Tibial nerve (tissue), 4 donors: ENCODE measurements around the gene ZNF326. TPM values are rescaled to one million over a fixed set of nuclear protein-coding genes. Genes with fewer than 3 reads are reported as not detected.
A peak's percentile ranks its signal among the peaks of the same experiment; 100 is the strongest.

Experiments used
- DNase-seq, 2 donors: peaks; one replicate each; pipeline ENCODE4 v3.0.0-alpha.2; 2019; ENCODE audit warnings: low spot score in 2 of 2
- H3K27ac ChIP-seq, 4 donors: fragments of 200-600 bp; sonication (generic) in 3 of 4; one replicate each; pipeline ENCODE4 v1.5.1; 2017 to 2019; ENCODE audit warnings: mild to moderate bottlenecking in 1 of 4
- H3K27me3 ChIP-seq, 2 donors: fragments of 200-600 bp; sonication (generic) in 1 of 2; one replicate each; pipeline versions ENCODE4 v1.5.1 to v1.6.0; 2017 to 2019
- H3K36me3 ChIP-seq, 3 donors: fragments of 200-600 bp; sonication (generic); one replicate each; pipeline ENCODE4 v1.5.1; 2018 to 2019
- H3K4me1 ChIP-seq, 4 donors: fragments of 200-600 bp; sonication (generic) in 3 of 4; one replicate each; pipeline ENCODE4 v1.5.1; 2017 to 2019
- H3K4me3 ChIP-seq, 4 donors: fragments of 200-600 bp; sonication (generic) in 3 of 4; one replicate each; pipeline ENCODE4 v1.5.1; 2017 to 2019; ENCODE audit warnings: mild to moderate bottlenecking in 1 of 4, moderate library complexity in 1 of 4
- H3K9me3 ChIP-seq, 4 donors: fragments of 200-600 bp; sonication (generic) in 3 of 4; one replicate each; pipeline ENCODE4 v1.5.1; 2017 to 2019
- EP300 ChIP-seq, 2 donors: sonication (generic); formaldehyde crosslinking; IDR thresholded peaks; one replicate each; pipeline ENCODE4 v1.6.1; 2017; ENCODE audit warnings: antibody characterized with exemption in 2 of 2, mild to moderate bottlenecking in 1 of 2
- POLR2A ChIP-seq, 2 donors: fragments of 450-650 bp; IDR thresholded peaks; one replicate each; pipeline ENCODE4 v1.6.1; 2017; ENCODE audit warnings: antibody characterized with exemption in 2 of 2, mild to moderate bottlenecking in 2 of 2, moderate library complexity in 2 of 2
- WGBS, 2 donors: methylation state at CpG; one replicate each; pipeline ENCODE4 v1.1.5; 2018; 5-methylcytosine and 5-hydroxymethylcytosine counted together
- total RNA-seq, 4 donors: library from RNA; depleted of rRNA; stranded (reverse); fragments of >200 nt; gene quantifications; one replicate each; pipeline ENCODE4 v1.1.0, GENCODE V29; 2016
- TF ChIP-seq, protein P1 (sequence below), 5 experiments: fragments of 200-600 bp in 3 of 5; fragments of 450-650 bp in 2 of 5; sonication (generic) in 3 of 5; IDR thresholded peaks; one replicate each; pipeline ENCODE4 v1.5.1; 2016 to 2019; ENCODE audit warnings: antibody characterized with exemption in 5 of 5, mild to moderate bottlenecking in 3 of 5, moderate library complexity in 2 of 5

Gene ZNF326, protein sequence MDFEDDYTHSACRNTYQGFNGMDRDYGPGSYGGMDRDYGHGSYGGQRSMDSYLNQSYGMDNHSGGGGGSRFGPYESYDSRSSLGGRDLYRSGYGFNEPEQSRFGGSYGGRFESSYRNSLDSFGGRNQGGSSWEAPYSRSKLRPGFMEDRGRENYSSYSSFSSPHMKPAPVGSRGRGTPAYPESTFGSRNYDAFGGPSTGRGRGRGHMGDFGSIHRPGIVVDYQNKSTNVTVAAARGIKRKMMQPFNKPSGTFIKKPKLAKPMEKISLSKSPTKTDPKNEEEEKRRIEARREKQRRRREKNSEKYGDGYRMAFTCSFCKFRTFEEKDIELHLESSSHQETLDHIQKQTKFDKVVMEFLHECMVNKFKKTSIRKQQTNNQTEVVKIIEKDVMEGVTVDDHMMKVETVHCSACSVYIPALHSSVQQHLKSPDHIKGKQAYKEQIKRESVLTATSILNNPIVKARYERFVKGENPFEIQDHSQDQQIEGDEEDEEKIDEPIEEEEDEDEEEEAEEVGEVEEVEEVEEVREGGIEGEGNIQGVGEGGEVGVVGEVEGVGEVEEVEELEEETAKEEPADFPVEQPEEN
- 10 to 100 TPM; 16.5 to 27.4 (median 24.2) TPM for total RNA-seq

DNA sequence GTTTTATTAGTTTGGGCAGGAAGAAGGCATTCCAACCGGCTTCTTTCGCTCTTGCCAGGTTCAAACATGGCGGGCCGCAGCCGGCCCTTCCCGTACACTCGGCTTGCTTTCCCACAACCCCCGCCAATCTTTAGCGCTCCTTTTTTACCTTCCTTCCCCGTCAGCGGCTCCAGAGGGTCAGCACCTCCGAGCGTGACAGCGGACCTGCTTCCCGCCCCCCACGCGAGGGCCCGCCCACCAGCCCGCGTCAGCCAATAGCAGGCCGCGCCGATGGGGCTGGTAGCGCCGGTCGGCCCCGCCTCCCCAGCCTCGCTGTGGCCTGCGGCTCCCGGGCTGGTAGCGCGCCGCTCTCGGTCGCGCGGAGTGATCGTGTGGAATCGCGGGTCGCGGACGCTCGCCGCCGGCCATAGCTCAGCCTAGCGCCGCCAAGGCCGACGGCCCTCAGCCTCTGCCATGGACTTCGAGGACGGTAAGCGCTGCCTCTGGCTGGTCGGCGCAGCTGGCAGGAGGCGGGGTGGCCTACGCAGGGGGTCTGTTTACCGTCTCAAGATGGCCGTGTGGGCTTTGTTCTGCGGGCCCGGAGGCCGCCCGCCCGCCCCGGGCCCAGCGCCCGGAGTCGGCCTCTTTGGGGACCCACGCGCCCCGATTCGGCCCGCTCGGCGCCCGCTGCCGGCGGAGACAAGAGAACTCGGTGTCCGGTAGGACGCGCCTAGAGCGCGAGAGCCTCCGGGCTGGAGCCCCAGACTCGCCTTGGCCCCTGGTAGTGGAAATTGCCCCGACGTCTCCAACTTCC lies at the start of gene ZNF326:
ZNF326 (plus strand) TSS at position 306 of the 793 bp plus-strand sequence; CDS start at position 454, 148 bp downstream.
- peak within 1 kb of the TSS; percentile 56 to 77 (median 74) for H3K4me3 ChIP-seq
- TF ChIP-seq EP300 (IDR thresholded peaks at IDR 0.05): peak; percentile 43 to 99
- peak; percentile 95 to 99 for TF ChIP-seq POLR2A (IDR thresholded peaks at IDR 0.05)
- TF ChIP-seq, protein P1, sequence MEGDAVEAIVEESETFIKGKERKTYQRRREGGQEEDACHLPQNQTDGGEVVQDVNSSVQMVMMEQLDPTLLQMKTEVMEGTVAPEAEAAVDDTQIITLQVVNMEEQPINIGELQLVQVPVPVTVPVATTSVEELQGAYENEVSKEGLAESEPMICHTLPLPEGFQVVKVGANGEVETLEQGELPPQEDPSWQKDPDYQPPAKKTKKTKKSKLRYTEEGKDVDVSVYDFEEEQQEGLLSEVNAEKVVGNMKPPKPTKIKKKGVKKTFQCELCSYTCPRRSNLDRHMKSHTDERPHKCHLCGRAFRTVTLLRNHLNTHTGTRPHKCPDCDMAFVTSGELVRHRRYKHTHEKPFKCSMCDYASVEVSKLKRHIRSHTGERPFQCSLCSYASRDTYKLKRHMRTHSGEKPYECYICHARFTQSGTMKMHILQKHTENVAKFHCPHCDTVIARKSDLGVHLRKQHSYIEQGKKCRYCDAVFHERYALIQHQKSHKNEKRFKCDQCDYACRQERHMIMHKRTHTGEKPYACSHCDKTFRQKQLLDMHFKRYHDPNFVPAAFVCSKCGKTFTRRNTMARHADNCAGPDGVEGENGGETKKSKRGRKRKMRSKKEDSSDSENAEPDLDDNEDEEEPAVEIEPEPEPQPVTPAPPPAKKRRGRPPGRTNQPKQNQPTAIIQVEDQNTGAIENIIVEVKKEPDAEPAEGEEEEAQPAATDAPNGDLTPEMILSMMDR (IDR thresholded peaks at IDR 0.05): peak in 3 of 5 experiments; percentile 6 to 41 (median 12)
- H3K36me3 ChIP-seq: peaks cover 0 to under 1% (median 0%) of the 10 kb centered on the region in 3 donors

GRCh38 chr1:89945852-89946476 lies 48.9 kb upstream of the ZNF326 start:
- Histone ChIP-seq H3K27ac (no peak overlapping the region), H3K27me3 (no peaks in the 10 kb centered on the region), H3K9me3 (no peaks in the 10 kb centered on the region), H3K4me3 (no peak overlapping the region), H3K4me1 (peaks cover 0 to 17% (median 5%) of the 10 kb centered on the region in 4 donors), H3K36me3 (no peaks in the 10 kb centered on the region)
- DNase-seq: no peak
- 87 to 93% methylated on average over 5 of the region's 5 CpGs for WGBS, 2 donors
- TF ChIP-seq POLR2A (IDR thresholded peaks at IDR 0.05) (no peak), EP300 (IDR thresholded peaks at IDR 0.05) (no peak)
- TF ChIP-seq, protein P1 (IDR thresholded peaks at IDR 0.05): no peak

More for the DNA sequence above, at the start of gene ZNF326:
- Histone ChIP-seq H3K4me1 (peaks cover 0 to 40% (median 19%) of the 10 kb centered on the region in 4 donors), H3K27ac (peak within 1 kb of the TSS; percentile 88 to 99 (median 96)), H3K9me3 (no peaks in the 10 kb centered on the region), H3K27me3 (no peaks in the 10 kb centered on the region)
- WGBS, 2 donors: 0 to 1% methylated on average over 53 to 61 of the region's 88 CpGs
- DNase-seq: peak; percentile 91 to 93

DNA sequence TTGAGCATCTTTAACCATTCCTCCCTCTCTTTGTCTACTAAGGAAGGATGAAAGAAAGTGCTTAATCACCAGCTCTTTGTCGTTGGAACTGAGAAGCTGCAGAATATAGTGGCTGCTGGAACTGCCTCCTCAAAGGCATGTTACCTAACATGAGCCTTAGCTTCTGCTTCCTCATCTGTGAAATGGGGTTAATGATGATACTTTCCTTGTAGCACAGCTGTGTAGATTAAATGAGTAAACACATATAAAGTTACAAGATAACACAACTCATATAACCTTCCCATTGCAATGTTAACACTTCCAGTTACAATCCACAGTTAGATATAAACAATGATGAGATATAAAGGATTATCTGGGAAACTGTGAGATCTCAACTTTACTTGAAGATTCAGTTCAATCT lies 48.4 kb upstream of the ZNF326 start:
- no peak for DNase-seq
- no peak for TF ChIP-seq EP300 (IDR thresholded peaks at IDR 0.05)
- no peak for TF ChIP-seq POLR2A (IDR thresholded peaks at IDR 0.05)
- TF ChIP-seq, protein P1 (IDR thresholded peaks at IDR 0.05): no peak
- Histone ChIP-seq H3K4me1 (peaks cover 0 to 17% (median 5%) of the 10 kb centered on the region in 4 donors), H3K9me3 (no peaks in the 10 kb centered on the region), H3K36me3 (no peaks in the 10 kb centered on the region), H3K27ac (no peak overlapping the region), H3K4me3 (no peak overlapping the region), H3K27me3 (no peaks in the 10 kb centered on the region)
- 21% methylated on average over 1 of the region's 1 CpG for WGBS, 2 donors

GRCh38 chr1:89948722-89949345 lies 46.1 kb upstream of the ZNF326 start:
- Histone ChIP-seq H3K27ac (no peak overlapping the region), H3K4me3 (no peak overlapping the region), H3K9me3 (no peaks in the 10 kb centered on the region), H3K36me3 (no peaks in the 10 kb centered on the region), H3K4me1 (peaks cover 0 to 6% (median 2%) of the 10 kb centered on the region in 4 donors), H3K27me3 (no peaks in the 10 kb centered on the region)
- WGBS, 2 donors: 86 to 88% methylated on average over 6 of the region's 6 CpGs
- TF ChIP-seq POLR2A (IDR thresholded peaks at IDR 0.05): no peak
- no peak for TF ChIP-seq EP300 (IDR thresholded peaks at IDR 0.05)
- TF ChIP-seq, protein P1 (IDR thresholded peaks at IDR 0.05): no peak
- DNase-seq: no peak
